NCI-H1417 treated with DMSO at 0.1 percent for 48 hours (cell line): Measurements from ENCODE around the gene SPNS3.

Experiments
- DNase-seq: peaks from one replicate; lab custom pipeline; 2025; lab: John Stamatoyannopoulos, UW

Gene SPNS3

DNA sequence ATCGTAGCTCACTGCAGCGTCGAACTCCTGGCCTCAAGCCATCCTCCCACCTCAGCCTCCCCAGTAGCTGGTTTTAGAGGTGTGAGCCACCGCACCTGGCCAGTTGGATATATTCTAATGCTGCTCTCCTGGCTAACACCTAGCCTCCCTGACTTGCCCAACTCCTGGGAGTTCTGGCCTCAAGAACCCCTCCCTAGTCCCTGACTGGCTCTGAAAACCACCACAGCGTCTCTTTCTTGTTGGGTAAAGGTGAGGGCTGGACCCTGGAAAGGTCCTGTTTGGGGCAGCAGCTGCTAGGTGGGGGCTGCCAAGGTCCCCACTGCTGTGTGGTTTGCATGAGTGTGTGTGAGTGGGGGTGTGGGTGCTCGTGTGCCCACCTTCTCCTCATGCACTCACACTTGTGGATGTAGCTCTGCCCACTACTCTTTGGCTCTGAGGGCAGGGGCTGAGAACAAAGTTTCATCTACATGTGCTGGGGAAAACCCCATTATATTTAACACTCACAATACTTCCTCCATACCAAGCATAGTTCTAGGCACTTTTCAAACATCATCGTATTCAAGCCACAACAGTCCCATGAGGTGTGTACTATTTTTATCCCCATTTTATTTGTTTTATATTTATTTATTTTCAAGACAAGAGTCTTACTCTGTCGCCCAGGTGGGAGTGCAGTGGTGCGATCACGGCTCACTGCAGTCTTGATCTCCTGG is 7.1 kb upstream of the SPNS3 start:
- DNase-seq = no peak

DNA sequence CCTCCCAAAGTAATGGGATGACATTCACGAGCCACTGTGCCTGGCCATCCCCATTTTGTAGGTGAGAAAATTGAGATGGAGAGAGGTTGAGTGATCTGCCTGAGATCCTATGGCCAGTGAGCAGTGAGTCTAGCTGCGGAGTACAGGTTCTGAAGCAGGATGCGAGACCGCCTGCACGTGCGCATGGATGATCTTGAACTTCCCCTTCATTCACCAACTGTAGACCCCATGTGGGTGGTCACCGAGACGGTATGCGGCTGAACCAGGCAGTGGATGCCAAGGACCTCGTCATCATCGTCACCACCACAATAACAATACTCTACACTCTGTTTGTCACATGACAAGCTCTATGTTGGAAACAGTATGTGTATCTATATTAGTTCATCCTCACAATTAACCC is 6.2 kb upstream of the SPNS3 start:
- no peak for DNase-seq

DNA sequence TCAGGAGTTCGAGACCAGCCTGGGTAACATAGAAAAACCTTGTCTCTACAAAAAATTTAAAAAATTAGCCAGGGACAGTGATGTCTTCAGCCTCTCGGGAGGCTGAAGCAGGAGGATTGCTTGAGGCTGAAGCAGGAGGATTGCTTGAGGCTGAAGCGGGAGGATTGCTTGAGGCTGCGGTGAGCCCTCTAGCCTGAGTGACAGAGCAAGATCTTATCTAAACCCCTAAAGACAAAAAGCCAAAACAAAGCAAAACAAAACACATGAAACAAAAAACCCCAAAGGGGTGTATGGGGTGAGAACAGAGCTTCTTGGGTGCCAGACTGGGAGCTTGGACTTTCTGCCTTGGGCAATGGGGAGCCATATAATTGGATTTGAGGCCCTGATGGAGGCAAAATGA is 2.6 kb downstream of the SPNS3 start:
- no peak for DNase-seq

DNA sequence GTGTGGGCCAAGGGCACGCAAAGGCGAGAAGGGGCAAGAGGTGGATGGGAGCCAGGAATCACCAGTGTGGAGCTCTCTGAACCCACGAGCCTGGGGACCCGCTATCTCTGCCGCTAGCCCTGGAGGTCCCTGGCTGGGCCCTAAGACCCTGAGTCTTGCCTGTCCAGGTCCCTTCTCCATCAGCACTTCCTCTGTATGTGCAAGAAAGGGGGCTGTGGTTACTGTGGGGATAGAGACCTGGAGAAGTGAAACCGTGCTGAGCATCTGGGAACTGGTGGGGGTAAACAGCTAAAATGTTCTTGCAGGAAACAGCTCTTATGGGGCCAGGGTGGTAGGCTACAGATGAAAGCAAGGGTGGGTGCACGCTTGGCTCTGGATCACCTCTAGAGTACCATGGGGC is 3.1 kb downstream of the SPNS3 start:
- DNase-seq = no peak

DNA sequence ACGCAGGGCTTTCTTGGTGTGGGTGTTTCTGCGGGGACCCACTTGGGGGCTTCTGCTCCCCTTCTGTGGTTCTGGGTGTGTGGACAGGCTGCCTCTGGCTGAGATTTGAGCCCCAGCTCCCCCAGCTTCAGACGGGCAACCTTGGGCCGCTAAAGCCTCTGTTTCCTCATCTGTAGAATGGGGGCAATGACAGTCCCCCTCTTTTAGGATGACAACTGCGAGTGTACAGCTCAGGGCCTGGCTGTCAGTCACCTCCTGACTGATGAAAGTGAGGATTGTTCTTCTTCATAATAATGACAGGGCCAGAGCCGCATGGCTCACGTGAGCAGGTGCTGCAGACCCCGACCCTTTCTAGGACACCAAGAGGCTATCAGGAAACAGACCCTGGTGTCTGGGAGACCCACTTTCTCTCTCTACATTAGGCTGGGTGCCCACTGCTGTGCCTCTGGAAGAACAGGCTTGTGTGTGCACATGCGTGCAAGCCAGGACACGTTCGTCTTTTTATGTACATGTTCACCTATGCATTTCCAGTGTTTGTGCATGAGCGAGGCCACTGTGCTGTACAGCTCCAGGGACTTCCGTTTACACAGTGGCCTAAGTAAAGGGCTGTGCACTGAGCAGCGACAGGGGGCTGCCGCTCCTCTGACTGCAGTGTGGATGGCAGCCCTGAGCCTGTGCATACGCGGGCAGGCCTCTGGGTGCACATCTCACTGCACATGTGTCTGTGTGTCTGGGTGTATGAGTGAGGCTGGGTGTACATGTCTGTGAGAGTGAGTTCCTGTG is 4.6 kb downstream of the SPNS3 start:
- DNase-seq = no peak

DNA sequence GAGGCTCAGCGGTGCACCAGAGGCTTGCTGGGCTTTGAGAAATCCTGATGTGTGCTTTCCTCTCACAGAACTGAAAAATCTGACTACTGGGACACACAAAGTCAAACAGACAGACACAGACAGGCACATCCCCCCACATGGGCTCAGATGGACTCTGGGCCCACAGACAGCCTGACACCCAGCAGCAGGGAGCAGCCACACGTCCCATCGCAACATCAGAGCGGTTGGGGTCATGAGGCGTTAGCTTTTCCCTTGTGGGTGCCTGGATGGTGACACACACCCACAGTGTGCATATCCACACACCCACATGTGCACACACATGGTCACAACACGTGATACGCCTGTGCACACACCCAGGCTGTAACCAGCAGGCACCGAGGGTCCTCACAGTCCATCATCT is 6.3 kb downstream of the SPNS3 start:
- no peak for DNase-seq

DNA sequence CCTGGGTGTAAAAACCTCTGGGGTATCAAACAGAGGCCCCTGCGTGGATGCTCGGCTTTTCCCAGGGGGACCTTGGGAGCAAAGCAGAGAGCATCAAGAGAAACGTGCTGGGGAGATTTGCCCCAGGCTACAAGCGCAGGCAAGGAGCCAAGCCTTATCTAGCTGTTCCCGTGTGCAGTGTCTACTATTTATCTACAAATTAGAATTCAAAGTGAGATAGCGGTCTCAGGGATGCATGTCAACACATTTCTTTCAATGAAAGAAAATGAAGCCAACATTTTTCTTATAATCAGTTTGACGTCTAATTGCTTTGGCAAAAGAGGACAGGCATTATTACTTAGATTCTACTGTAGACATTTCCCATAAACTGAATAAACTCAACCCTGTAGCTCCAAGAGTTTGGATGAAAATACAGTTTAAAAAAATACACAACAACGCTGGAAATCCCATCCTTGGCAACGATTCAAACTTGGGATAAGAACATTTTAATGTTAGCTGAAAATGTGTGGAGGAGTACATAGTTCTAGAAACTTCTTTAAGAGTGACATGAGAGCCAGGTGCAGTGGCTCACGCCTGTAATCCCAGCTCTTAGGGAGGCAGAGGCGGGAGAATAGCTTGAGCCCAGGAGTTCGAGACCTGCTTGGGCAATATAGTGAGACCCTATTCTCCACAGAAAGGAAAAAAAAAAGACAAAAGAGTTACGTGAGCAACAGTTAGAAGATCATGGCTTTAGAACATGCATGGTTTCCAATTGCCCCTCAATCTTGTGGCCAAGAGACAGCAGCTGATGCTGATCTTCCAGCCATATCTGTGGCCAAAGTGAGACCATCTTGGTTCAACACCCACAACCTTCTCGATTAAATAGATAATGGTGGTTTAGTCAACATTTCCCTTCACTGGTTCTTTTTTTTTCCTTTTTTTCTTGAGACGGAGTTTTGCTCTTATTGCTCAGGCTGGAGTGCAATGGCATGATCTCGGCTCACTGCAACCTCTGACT is 7.2 kb downstream of the SPNS3 start:
- no peak for DNase-seq

DNA sequence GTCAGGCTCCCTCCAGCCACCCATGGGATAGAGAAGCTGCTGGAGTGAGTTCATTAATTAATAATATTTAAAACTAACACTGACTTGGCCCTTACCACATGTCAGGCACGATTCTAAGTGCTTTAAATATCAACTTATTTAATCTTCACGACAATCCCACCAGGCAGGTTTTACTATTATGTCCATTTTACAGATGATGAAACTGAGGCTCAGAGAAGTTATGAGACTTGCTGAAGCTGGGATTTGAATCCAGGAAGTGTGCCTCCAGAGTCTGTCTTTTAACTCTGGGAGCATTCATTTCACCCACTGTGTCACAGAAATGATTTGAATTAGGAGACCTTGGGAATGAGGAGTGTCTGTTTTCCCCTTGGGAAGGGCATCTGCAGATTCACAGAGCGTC is 8.8 kb downstream of the SPNS3 start:
- DNase-seq = no peak

DNA sequence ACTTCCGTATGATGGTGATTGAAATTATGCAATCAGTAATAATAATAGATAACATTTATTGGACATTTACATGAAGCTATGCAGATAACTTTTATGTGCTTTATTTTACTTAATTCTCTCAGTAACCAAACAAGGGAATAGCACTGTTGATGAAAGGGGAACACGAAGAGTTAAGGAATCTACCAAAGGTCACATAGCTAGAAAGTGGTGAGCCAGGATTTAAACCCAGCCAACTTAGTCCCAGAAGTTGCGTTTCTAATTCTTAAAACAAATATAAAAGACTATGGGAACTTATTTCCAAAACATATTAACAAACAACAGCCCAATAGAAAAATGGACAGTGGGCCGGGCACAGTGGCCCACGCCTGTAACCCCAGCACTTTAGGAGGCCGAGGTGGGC is 9.7 kb downstream of the SPNS3 start:
- DNase-seq = no peak

DNA sequence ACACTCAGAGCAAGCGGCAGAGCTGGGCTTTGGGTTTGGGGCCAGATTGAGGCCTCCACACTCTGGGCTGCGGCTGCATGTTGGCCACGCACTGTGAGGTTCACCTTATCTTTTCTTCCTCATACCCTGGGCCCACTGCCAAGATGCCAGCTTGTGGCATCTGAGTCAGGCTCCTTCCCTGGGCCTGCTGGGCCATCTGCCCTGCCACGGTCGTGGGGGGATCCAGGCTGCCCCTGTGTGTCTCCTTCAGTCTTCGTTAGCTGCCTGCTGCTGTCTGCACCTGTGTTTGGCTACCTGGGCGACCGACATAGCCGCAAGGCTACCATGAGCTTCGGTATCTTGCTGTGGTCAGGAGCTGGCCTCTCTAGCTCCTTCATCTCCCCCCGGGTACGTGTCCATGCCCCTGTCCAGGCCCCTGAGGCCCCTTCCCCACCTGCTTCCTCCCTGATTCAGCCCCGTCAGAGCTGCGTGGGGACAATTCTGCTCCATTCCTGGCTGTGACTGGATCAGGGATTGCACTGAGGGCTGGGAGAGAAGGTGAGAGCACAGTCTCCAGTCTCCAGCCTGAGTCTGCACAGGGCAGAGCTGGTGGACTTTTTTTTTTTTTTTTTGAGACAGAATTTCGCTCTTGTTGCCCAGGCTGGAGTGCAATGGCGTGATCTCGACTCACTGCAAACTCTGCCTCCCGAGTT is 11.2 kb downstream of the SPNS3 start:
- no peak for DNase-seq

DNA sequence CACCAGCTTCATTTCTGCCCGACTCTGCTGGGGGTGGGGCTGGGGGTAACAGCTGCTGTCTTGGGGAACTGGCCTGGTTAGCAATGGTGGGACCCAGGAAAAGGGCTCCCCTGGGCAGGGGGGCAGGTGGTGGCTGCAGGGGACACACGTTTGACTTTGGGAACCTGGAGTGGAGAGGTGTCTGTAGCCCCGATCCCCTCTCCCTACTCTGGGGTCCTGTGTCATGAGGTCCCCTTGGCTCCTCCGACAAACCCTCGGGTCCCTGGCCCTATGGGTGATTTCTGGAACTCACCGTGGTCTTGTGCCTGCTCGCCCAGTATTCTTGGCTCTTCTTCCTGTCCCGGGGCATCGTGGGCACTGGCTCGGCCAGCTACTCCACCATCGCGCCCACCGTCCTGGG is 12.0 kb downstream of the SPNS3 start:
- no peak for DNase-seq

DNA sequence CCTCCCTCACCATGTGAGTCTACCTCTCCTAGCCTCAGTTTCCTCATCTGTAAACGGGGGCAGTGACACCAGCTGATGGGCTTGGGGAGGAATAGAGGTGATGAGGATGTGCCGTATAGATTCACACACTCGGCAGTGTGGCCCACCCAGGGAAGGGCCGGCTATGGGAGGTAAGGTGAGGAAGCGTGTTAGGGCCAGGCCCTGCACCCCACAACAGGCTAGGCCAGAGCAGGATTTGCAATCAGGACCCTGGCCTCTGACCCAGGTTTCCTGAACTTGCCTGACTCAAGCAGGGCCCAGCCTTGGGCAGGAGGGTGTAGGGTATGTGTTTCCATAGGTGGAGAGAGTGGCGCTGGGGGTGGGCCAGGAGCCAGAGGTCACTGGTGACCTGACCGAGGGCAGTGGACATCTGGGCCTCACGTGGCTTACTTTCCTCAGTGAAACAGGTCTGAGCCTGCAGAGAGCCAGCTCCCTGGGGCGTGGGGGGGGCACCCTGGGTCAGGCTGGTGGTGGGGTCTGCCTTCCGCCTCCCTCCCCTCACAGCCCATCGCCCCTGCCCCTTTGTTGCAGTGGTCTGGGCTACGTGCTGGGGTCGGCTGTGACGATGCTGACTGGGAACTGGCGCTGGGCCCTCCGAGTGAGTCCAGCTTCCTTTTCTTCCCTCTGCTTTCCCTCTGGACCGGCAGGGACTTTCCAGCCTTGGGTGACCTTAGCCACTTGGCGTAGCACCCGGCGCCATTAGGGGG is 12.8 kb downstream of the SPNS3 start:
- no peak for DNase-seq

DNA sequence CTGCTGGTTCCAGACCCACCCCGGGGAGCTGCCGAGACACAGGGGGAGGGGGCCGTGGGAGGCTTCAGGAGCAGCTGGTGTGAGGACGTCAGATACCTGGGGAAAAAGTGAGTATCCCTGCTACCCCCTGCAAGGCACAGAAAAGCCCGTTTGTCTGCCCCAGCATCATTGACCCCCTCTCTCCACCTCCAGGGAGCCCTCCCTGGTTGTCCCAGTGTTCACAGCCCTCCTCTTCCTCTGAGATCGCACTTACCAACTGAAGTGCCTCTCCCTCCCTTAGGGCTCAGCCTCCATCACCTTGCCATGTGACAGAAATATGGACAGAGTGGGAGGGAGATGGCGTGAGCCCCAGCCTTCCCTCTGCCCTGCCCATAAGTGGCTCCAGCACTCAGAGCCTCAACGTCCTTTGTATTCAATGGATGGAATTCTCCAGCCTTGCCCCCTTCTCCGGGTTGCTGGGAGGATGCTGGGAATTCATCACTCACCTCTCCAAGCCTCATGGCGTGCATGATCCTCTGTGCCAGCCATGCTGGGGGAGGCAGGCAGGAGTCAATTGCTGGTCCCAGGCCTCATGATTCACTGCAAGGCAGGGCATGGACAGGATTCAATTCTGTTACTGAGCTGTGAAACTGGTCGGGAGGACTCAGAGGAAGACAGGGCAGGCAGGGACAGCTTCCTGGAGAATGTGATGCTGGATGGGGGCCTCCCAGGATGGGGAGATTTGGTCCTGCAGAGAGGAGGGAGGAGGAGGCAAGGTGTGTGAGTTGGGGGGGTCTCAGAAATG is 14.6 kb downstream of the SPNS3 start:
- no peak for DNase-seq

DNA sequence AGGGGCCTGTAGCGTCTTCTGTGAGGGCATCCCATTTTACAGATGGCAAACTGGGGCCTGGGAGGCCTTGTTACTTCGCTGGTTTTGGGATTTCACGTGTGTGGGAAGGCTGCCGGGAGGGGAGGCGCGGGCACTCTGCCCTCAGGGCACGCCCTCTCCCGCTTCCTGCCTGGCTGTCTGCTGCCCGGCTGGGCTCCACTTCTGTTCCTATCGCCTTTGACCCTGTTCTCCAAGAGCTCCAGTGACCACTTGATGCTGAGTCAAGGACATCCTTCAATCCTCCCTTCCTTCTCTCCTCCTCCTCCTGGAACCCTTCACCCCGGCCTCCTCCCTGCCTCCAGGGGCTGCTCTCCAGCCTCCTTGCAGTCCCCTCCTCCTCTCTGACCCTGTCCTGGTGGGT is 16.0 kb downstream of the SPNS3 start:
- DNase-seq = no peak

DNA sequence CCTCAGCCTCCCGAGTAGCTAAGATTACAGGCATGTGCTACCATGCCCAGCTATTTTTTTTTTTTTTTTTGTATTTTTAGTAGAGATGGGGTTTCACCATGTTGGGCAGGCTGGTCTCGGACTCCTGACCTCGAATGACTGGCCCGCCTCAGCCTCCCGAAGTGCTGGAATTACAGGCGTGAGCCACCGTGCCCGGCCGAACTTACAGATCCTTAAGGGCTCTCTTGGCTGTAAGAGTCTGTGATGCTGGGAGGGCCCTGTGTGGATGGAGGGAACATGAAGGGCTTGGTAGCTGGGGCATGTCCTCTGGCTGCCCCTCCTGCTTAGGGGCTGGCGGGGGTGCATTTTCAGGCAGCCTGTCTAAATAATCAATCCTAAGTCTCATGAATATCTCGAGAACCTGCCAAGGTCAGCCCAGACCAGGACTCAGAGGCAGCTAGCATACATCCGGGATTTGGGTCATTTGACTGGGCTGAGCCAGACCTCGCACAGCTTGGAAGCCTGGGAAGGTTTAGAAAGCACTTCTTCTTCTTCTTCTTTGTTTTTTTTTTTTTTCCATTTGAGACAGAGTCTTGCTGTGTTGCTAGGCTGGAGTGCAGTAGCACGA is 17.1 kb downstream of the SPNS3 start:
- no peak for DNase-seq

DNA sequence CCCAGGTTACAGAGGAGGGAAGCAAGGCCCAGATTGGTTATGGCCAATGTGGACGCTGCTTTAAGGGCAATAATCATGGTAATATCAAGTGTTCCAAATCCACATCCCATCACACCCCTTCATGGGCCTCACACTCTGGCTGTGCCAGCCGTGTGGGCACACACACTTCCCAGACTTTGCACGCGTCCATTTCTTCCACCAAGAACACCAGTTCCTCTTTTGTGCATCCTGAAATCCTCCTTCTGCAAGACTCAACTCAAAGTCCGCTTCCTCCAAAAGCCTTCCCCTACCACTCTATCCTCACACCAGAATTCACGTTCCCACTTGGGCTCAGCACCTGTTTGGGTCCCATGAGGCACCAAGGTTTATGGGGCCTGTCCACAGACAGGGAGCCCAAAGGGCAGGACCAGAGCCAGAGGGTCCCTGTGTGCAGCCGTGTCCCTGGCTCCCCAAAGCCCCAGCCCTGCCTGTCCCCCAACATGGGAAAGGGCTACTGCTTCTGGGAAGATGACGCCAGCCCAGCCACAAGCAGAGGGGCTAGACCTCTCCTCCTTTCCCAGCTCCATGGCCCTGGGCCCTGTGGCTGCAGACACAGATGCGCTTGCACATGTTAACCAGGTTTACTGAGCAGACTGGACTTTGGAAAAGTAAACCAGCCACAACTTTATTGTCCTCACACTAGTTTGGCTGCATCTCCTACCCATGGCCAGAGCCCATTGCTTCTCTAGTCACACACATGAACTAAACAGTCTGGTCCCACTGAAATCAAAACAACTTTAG is 20.3 kb downstream of the SPNS3 start:
- DNase-seq = no peak

DNA sequence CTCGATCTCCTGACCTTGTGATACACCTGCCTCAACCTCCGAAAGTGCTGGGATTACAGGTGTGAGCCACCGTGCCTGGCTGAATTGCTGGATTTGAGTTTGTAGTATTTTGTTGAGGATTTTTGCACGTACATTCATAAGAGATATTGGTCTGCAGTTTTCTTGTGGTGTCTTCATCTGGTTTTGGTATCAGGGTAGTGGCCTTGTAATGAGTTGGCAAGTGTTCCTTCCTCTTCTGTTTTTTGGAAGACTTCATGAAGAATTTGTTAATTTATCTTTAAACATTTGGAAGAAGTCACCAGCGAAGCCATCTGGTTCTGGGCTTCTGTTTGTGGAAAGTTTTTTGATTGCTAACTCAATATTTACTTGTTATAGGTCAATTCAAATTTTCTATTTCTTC is 26.9 kb downstream of the SPNS3 start:
- DNase-seq = no peak

DNA sequence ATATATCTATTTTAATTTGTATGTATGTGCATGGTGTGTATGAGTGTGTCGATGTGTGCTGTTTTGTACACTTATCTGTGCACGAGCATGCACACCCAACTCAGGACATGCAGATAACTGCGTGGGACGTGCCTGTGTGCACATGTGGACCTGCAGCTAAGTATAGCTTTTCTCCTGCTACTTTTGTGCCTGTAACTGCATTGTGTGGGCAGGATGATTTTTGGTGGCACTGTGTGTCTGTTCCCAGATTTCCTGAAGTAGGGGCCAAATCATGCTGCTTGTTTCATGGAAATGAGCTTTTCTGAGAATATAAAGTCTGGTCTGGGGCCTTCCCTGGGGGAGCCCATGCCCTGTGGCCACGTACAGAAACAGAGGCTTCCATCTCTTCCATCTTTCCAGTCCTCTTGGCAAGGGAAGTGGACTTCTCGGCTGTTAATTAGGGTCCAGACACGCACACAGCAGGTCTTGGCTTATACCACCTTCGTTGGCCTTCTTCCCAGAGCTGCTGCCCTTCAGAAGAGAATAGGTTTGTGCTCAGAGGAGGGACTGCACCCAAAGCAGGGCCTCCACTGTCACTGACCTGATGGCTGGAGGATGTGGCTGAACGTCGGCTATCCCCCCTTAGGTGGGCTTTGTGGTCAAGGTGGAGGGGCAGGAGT is 30.2 kb downstream of the SPNS3 start:
- no peak for DNase-seq

DNA sequence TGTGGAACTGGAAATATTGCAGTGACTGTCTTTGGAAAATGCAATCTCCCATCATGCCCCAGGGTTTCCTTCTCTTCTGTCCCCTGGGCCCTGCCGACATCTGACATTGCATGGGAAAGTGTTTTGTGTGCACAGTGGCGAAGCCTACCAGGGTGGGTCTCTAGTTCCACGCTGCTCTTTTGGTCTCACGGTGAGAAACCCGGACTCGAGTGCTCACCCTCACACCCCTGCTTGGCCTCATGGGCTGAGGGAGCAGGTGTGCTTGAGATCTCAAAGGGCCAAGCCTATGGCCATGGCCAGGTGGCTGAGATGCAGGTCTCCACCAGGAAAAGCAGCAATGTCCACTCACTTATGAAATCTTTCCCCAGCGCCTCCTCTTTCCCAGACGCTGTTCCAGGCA is 32.0 kb downstream of the SPNS3 start:
- DNase-seq = no peak
